ENCODE results near the gene SORCS2.

DNA sequence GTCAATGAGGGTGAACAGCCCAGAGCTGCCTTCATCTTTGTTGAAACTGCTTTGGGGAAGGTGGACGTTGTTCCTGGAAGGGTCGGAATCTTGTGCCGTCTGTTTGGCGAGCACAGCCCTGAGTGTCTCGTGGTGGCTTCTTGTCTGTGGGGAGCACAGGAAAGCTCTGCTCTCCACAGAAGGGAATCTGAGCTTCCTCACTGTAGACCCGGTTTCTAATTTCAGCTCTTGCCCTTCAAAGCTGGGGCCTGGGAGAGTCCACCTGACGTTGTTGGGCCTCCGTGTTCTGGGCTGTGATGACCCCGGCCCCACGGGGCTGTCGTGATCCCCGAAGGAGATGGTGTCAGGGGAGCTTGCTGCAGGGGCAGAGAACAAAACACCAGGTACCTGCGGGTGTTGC, 47.5 kb downstream of the SORCS2 start:
- TF ChIP-seq CTCF (IDR thresholded peaks at IDR 0.05; ENCODE audit: low read depth, low read length) (no peak), EZH2phosphoT487 (IDR thresholded peaks at IDR 0.05; ENCODE audit: low read depth) (no peak)
